ENCODE data around the gene NHERF1. TPM values are rescaled to one million over a fixed set of nuclear protein-coding genes. Genes with fewer than 3 reads are reported as not detected.
A peak's percentile ranks its signal among the peaks of the same experiment; 100 is the strongest.

NHERF1 gene
- total and polyA plus RNA-seq, 2 of the 13 experiments (the other 11 are each of a cell fraction or from before 2014, with no cell fraction given), result 169 to 269 TPM

- TF ChIP-seq ARID4A (CRISPR knock-in tag; IDR thresholded peaks at IDR 0.05; ENCODE audit: borderline replicate concordance) (no peak), NONO (IDR thresholded peaks at IDR 0.05) (no peak), NONO (CRISPR knock-in tag; conservative IDR thresholded peaks at IDR 0.05) (no peak; the same call in 1 of the 2 replicates), ZBTB7A (CRISPR knock-in tag; IDR thresholded peaks at IDR 0.05) (0 out of 2 replicates have a peak, but pooled peaks have one; percentile 46), RARA (CRISPR knock-in tag; IDR thresholded peaks at IDR 0.05) (no peak), TOPORS (CRISPR knock-in tag; IDR thresholded peaks at IDR 0.05) (no peak), KAT2B (IDR thresholded peaks at IDR 0.05; ENCODE audit: borderline replicate concordance, low read depth, low read length) (no peak), THYN1 (CRISPR knock-in tag; IDR thresholded peaks at IDR 0.05; ENCODE audit: borderline replicate concordance, low read depth) (no peak), ZNF577 (CRISPR knock-in tag; IDR thresholded peaks at IDR 0.05; ENCODE audit: borderline replicate concordance, low read depth) (no peak), RFX3 (CRISPR knock-in tag; IDR thresholded peaks at IDR 0.05) (no peak), ZNF598 (CRISPR knock-in tag; IDR thresholded peaks at IDR 0.05; ENCODE audit: borderline replicate concordance) (0 out of 2 replicates have a peak, but pooled peaks have one; percentile 24), ZNF740 (CRISPR knock-in tag; IDR thresholded peaks at IDR 0.05) (no peak; the same call in 1 of the 2 replicates)
- TF ChIP-seq, protein P1, sequence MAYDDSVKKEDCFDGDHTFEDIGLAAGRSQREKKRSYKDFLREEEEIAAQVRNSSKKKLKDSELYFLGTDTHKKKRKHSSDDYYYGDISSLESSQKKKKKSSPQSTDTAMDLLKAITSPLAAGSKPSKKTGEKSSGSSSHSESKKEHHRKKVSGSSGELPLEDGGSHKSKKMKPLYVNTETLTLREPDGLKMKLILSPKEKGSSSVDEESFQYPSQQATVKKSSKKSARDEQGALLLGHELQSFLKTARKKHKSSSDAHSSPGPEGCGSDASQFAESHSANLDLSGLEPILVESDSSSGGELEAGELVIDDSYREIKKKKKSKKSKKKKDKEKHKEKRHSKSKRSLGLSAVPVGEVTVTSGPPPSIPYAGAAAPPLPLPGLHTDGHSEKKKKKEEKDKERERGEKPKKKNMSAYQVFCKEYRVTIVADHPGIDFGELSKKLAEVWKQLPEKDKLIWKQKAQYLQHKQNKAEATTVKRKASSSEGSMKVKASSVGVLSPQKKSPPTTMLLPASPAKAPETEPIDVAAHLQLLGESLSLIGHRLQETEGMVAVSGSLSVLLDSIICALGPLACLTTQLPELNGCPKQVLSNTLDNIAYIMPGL (CRISPR knock-in tag; IDR thresholded peaks at IDR 0.05; ENCODE audit: borderline replicate concordance in 1 of 2, low read depth in 1 of 2), result no peak
- TF ChIP-seq, protein P2, sequence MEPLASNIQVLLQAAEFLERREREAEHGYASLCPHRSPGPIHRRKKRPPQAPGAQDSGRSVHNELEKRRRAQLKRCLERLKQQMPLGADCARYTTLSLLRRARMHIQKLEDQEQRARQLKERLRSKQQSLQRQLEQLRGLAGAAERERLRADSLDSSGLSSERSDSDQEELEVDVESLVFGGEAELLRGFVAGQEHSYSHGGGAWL (CRISPR knock-in tag; IDR thresholded peaks at IDR 0.05), result no peak
- TF ChIP-seq, protein P3, sequence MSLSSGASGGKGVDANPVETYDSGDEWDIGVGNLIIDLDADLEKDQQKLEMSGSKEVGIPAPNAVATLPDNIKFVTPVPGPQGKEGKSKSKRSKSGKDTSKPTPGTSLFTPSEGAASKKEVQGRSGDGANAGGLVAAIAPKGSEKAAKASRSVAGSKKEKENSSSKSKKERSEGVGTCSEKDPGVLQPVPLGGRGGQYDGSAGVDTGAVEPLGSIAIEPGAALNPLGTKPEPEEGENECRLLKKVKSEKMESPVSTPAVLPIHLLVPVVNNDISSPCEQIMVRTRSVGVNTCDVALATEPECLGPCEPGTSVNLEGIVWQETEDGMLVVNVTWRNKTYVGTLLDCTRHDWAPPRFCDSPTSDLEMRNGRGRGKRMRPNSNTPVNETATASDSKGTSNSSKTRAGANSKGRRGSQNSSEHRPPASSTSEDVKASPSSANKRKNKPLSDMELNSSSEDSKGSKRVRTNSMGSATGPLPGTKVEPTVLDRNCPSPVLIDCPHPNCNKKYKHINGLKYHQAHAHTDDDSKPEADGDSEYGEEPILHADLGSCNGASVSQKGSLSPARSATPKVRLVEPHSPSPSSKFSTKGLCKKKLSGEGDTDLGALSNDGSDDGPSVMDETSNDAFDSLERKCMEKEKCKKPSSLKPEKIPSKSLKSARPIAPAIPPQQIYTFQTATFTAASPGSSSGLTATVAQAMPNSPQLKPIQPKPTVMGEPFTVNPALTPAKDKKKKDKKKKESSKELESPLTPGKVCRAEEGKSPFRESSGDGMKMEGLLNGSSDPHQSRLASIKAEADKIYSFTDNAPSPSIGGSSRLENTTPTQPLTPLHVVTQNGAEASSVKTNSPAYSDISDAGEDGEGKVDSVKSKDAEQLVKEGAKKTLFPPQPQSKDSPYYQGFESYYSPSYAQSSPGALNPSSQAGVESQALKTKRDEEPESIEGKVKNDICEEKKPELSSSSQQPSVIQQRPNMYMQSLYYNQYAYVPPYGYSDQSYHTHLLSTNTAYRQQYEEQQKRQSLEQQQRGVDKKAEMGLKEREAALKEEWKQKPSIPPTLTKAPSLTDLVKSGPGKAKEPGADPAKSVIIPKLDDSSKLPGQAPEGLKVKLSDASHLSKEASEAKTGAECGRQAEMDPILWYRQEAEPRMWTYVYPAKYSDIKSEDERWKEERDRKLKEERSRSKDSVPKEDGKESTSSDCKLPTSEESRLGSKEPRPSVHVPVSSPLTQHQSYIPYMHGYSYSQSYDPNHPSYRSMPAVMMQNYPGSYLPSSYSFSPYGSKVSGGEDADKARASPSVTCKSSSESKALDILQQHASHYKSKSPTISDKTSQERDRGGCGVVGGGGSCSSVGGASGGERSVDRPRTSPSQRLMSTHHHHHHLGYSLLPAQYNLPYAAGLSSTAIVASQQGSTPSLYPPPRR (CRISPR knock-in tag; IDR thresholded peaks at IDR 0.05; ENCODE audit: borderline replicate concordance), result 0 out of 2 replicates have a peak, but pooled peaks have one; percentile 18
- TF ChIP-seq, protein P4, sequence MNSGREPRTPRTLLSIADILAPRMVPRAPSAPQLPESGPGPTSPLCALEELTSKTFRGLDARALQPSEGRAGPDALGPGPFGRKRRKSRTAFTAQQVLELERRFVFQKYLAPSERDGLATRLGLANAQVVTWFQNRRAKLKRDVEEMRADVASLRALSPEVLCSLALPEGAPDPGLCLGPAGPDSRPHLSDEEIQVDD (CRISPR knock-in tag; IDR thresholded peaks at IDR 0.05; ENCODE audit: borderline replicate concordance), result no peak
These were observed 21.5 kb downstream of the NHERF1 start (continued) for GRCh38 chr17:74769856-74770497.
